Measurements from ENCODE around the gene CRIM1. TPM values are rescaled to one million over a fixed set of nuclear protein-coding genes. Genes with fewer than 3 reads are reported as not detected.

The CRIM1 gene
- total RNA-seq, 1 donor from 2014 or later = 0.58 TPM

GRCh38 chr2:36455011-36455410, 99.4 kb downstream of the CRIM1 start:
- H3K27me3 Mint-ChIP-seq = no peaks in the 10 kb centered on the region
- ChIA-PET POLR2A (no interaction called here), CTCF (no interaction called here)
- no peaks in the 10 kb centered on the region for H3K4me1 Mint-ChIP-seq
- no peaks in the 10 kb centered on the region for H3K9me3 Mint-ChIP-seq
- no peak overlapping the region for H3K4me3 Mint-ChIP-seq
- DNase-seq = no peak
- intact Hi-C loops (cut with micrococcal nuclease) = no loop called here
- no peak overlapping the region for H3K27ac Mint-ChIP-seq
- no peaks in the 10 kb centered on the region for H3K36me3 Mint-ChIP-seq (ENCODE audit: low read depth)
- ATAC-seq (ENCODE audit: low read depth) = no peak
- TF ChIP-seq CTCF (IDR thresholded peaks at IDR 0.05) = no peak

DNA sequence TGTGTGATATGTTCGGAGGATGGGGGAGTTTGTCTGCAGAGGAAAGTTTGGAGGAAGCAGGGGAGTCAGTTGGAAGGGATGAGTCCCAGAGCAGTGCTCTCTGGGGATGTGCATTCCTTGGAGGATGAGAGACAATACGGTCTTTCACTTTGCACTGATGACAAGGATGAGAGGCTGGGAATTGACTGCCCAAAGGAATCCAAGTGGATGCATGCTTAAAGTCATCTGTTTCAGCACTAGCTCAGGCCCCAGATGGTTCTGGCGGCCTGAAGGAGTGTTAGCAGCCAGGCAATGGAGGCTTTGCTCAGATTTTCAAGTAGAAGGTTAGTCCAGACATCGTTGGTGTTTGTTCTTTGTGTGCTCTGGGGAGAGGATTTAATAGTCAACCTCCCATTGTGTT, 100.2 kb downstream of the CRIM1 start:
- Mint-ChIP-seq H3K4me3 (no peak overlapping the region), H3K9me3 (no peaks in the 10 kb centered on the region), H3K4me1 (no peaks in the 10 kb centered on the region), H3K36me3 (ENCODE audit: low read depth) (no peaks in the 10 kb centered on the region), H3K27me3 (no peaks in the 10 kb centered on the region), H3K27ac (no peak overlapping the region)
- TF ChIP-seq CTCF (IDR thresholded peaks at IDR 0.05) = no peak
- CTCF ChIA-PET = no interaction called here
- DNase-seq (no peak), ATAC-seq (ENCODE audit: low read depth) (no peak)
- intact Hi-C loops (cut with micrococcal nuclease) = no loop called here
- POLR2A ChIA-PET = no interaction called here

DNA sequence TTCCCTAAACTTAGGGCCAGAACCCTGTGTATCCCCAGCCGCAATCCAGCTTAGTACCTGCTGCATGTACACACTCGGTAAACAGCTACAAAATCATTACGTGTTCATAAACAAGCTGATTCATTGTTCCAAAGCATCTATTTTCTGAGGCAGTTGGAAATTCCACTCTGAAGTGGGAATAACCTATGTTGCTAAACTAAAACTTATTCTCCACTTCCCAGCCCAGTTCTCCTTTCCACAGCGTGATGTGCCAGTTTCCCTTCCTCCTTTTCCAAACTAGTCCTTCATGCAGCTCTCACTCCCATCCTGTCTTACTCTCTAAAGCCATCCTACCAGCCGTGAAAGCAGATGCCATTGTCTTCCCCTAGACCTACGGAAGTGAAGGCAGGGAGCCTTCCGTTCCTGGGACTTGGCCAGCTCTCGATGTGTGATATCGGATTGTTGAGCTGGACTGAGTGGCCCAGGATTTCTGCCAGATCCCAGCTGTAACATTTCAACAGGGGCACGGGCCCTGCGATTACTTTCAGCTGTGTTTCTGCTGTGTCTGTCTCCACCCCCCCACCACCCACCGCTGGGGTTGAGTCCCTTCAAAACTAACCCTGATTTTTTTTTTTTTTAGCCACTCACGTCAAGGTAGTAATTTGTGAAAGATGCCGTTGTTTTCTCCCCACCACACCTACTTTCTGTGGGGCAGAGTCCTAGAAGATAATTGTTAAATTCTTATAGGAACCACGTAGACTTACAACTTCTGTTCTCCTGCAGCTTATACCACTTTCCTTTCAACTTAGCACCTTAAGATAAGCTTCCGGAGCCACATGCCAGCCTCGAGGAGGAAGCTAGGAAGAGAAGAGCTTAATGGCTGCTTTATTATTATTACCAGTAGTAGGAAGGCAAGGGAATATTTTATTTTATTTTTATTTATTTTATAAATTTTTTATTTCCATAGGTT, 100.9 kb downstream of the CRIM1 start:
- CTCF ChIA-PET = no interaction called here
- POLR2A ChIA-PET = no interaction called here
- ATAC-seq (ENCODE audit: low read depth) = no peak

DNA sequence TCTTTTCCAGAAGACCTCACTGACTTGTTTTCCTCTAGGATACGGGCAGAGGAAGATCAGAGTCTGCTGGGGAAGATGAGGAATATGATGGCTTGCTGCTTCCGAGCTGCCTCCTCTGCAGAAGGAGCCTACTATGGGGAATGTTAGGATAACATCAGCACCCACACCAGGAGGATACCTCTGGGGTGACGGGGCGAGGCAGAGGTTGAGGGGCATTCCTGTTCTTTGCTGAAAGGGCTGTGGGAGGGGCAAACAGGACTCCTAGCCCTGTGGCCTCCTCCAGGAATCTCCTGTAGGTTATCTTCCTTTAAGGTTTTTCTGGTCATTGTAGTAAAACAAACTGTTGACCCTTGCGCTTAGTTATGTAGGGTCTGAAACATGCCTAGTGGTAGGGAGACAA, 102.5 kb downstream of the CRIM1 start:
- DNase-seq (no peak), ATAC-seq (ENCODE audit: low read depth) (no peak)
- TF ChIP-seq CTCF (IDR thresholded peaks at IDR 0.05) = no peak
- Mint-ChIP-seq H3K4me1 (peaks cover 2% of the 10 kb centered on the region), H3K36me3 (ENCODE audit: low read depth) (no peaks in the 10 kb centered on the region), H3K27ac (no peak overlapping the region), H3K4me3 (no peak overlapping the region), H3K9me3 (no peaks in the 10 kb centered on the region), H3K27me3 (no peaks in the 10 kb centered on the region)
- intact Hi-C loops (cut with micrococcal nuclease) = no loop called here
- ChIA-PET POLR2A (no interaction called here), CTCF (no interaction called here)

More for the DNA sequence above, 100.9 kb downstream of the CRIM1 start:
- Mint-ChIP-seq H3K27me3 (no peaks in the 10 kb centered on the region), H3K4me1 (peaks cover 2% of the 10 kb centered on the region), H3K4me3 (no peak overlapping the region), H3K9me3 (no peaks in the 10 kb centered on the region), H3K27ac (no peak overlapping the region), H3K36me3 (ENCODE audit: low read depth) (no peaks in the 10 kb centered on the region)
- no peak for TF ChIP-seq CTCF (IDR thresholded peaks at IDR 0.05)
- no peak for DNase-seq
- intact Hi-C loops (cut with micrococcal nuclease) = no loop called here

DNA sequence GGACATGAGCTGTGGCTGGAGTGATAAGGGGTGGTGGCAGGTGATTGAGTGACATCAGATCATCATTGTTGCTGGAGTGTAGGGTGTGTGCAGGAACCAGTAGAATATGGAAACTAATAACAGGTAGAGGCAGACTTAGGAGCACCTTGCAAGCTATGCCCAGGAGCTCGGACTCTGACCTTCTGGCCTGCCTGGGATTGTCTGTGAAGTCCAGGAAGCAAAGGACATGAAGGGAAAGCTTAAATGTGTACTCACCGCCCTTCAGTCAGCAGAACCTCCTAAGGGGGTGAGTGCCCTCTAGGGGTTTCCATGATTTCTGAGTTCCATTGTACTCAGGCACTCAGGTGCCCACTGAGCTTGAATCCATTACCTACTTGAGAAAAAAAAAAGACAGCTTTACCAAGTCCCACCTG, 104.2 kb downstream of the CRIM1 start:
- no peak overlapping the region for H3K4me3 Mint-ChIP-seq
- no peaks in the 10 kb centered on the region for H3K36me3 Mint-ChIP-seq (ENCODE audit: low read depth)
- H3K27me3 Mint-ChIP-seq = peaks cover 4% of the 10 kb centered on the region
- H3K27ac Mint-ChIP-seq = no peak overlapping the region
- ATAC-seq (ENCODE audit: low read depth) = no peak
- POLR2A ChIA-PET = no interaction called here
- no peak for DNase-seq
- TF ChIP-seq CTCF (IDR thresholded peaks at IDR 0.05) = no peak
- H3K9me3 Mint-ChIP-seq = no peaks in the 10 kb centered on the region
- intact Hi-C loops (cut with micrococcal nuclease) = no loop called here
- CTCF ChIA-PET = no interaction called here
- peaks cover 2% of the 10 kb centered on the region for H3K4me1 Mint-ChIP-seq
